ENCODE measurements around the gene SLC47A2.
A peak's percentile ranks its signal among the peaks of the same experiment; 100 is the strongest.

Gene SLC47A2

GRCh38 chr17:19726631-19727376 lies 10.4 kb upstream of the SLC47A2 start:
- TF ChIP-seq CTCF (IDR thresholded peaks at IDR 0.05; ENCODE audit: insufficient read depth, low read depth, low read length, missing control alignments) = no peak
- no peak for DNase-seq (ENCODE audit: low read depth)
- no peak overlapping the region for H3K4me3 ChIP-seq (ENCODE audit: low read length)

- no peak for DNase-seq (ENCODE audit: low read depth)
- no peak for TF ChIP-seq CTCF (IDR thresholded peaks at IDR 0.05; ENCODE audit: insufficient read depth, low read depth, low read length, missing control alignments)
- H3K4me3 ChIP-seq (ENCODE audit: low read length) = no peak overlapping the region
These were observed 9.1 kb upstream of the SLC47A2 start for GRCh38 chr17:19725486-19725885.

- H3K4me3 ChIP-seq (ENCODE audit: low read length) = no peak overlapping the region
- no peak for TF ChIP-seq CTCF (IDR thresholded peaks at IDR 0.05; ENCODE audit: insufficient read depth, low read depth, low read length, missing control alignments)
- peak; percentile 74 for DNase-seq (ENCODE audit: low read depth)
These were observed 8.4 kb upstream of the SLC47A2 start for GRCh38 chr17:19724501-19725420.

GRCh38 chr17:19723964-19724363 lies 7.6 kb upstream of the SLC47A2 start:
- no peak for TF ChIP-seq CTCF (IDR thresholded peaks at IDR 0.05; ENCODE audit: insufficient read depth, low read depth, low read length, missing control alignments)
- no peak overlapping the region for H3K4me3 ChIP-seq (ENCODE audit: low read length)
- DNase-seq (ENCODE audit: low read depth) = peak; percentile 97

- no peak overlapping the region for H3K4me3 ChIP-seq (ENCODE audit: low read length)
- no peak for DNase-seq (ENCODE audit: low read depth)
- TF ChIP-seq CTCF (IDR thresholded peaks at IDR 0.05; ENCODE audit: insufficient read depth, low read depth, low read length, missing control alignments) = no peak
These were observed 4.4 kb upstream of the SLC47A2 start for GRCh38 chr17:19720631-19721426.

GRCh38 chr17:19720210-19720475 lies 3.8 kb upstream of the SLC47A2 start:
- no peak for TF ChIP-seq CTCF (IDR thresholded peaks at IDR 0.05; ENCODE audit: insufficient read depth, low read depth, low read length, missing control alignments)
- no peak overlapping the region for H3K4me3 ChIP-seq (ENCODE audit: low read length)
- DNase-seq (ENCODE audit: low read depth) = no peak

Data from epithelial cell of esophagus (primary cell).